ENCODE data around the gene CBY1. TPM values are rescaled to one million over a fixed set of nuclear protein-coding genes. Genes with fewer than 3 reads are reported as not detected.
A peak's percentile ranks its signal among the peaks of the same experiment; 100 is the strongest.

The CBY1 gene
- total and polyA plus RNA-seq, 9 of the 15 experiments (the other 6 are each of a cell fraction or from before 2014, with no cell fraction given) = 5.7 to 19.7 (median 10.8) TPM

DNA sequence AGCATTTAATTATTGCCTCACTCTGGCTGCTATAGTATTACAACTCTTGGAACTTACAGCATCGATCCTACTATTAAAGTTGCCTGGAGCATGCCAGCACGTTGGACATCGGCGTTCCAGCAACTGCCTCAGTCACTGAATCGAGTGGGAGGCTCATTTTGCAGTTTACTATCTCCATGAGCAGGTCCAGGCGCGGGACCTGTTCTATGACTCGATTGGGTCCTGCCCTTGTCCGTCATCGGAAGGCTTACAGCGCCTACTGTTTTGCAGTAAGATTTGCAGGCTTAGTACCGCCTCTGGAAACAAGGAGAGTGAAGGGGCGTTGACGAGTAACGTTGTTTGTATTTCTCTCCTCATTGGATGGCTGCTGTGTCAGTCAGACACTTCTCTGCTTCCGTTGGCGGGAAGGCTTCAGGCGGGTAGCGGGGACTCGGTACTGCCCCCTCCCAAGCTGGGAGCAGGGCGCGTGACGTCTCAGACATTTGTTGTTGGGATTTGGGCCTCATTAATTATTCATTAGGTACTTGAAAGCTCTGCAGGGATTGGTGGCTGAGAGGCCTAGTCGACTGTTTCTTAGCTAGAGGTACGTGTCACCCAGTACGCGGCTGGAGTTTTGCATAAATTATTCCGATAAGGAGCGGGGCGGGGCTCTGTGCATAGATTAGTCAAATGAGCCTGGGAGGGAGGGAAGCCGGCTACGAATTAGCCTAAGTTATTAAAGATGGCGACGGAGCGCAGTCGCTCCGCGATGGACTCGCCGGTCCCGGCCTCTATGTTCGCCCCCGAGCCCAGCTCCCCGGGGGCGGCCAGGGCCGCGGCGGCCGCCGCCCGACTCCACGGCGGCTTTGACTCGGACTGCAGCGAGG lies 49.0 kb downstream of the CBY1 start, which contains the start of gene GTPBP1 (continued):
- TF ChIP-seq MTF1 (CRISPR knock-in tag; IDR thresholded peaks at IDR 0.05; ENCODE audit: borderline replicate concordance) = no peak
- TF ChIP-seq, protein P1, sequence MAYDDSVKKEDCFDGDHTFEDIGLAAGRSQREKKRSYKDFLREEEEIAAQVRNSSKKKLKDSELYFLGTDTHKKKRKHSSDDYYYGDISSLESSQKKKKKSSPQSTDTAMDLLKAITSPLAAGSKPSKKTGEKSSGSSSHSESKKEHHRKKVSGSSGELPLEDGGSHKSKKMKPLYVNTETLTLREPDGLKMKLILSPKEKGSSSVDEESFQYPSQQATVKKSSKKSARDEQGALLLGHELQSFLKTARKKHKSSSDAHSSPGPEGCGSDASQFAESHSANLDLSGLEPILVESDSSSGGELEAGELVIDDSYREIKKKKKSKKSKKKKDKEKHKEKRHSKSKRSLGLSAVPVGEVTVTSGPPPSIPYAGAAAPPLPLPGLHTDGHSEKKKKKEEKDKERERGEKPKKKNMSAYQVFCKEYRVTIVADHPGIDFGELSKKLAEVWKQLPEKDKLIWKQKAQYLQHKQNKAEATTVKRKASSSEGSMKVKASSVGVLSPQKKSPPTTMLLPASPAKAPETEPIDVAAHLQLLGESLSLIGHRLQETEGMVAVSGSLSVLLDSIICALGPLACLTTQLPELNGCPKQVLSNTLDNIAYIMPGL (CRISPR knock-in tag; IDR thresholded peaks at IDR 0.05) = no peak
- 0 out of 4 replicates have a peak, but pooled peaks of 1 of the 2 experiments have one; percentile 23 for TF ChIP-seq RCOR1 (IDR thresholded peaks at IDR 0.05; ENCODE audit: borderline replicate concordance in 1 of 2, low read depth in 2 of 2, low read length in 2 of 2)
- no peak for TF ChIP-seq ZKSCAN3 (CRISPR knock-in tag; IDR thresholded peaks at IDR 0.05)
- TF ChIP-seq ZNF165 (CRISPR knock-in tag; IDR thresholded peaks at IDR 0.05; ENCODE audit: borderline replicate concordance) = no peak
- TF ChIP-seq ZFPM2 (CRISPR knock-in tag; IDR thresholded peaks at IDR 0.05) = no peak
- no peak for TF ChIP-seq SNIP1 (IDR thresholded peaks at IDR 0.05; ENCODE audit: low read depth)
- 0 out of 2 replicates have a peak, but pooled peaks have one; percentile 69 for TF ChIP-seq FOXK1 (CRISPR knock-in tag; IDR thresholded peaks at IDR 0.05; ENCODE audit: borderline replicate concordance)
- no peak for TF ChIP-seq ESRRA (IDR thresholded peaks at IDR 0.05; ENCODE audit: borderline replicate concordance, low read depth)
- no peak for TF ChIP-seq BRD4 (IDR thresholded peaks at IDR 0.05)
- TF ChIP-seq SNRNP70 (optimal IDR thresholded peaks at IDR 0.05; ENCODE audit: low read depth, low read length) = no peak
- no peak for TF ChIP-seq XRCC3 (IDR thresholded peaks at IDR 0.05)
- TF ChIP-seq HDAC6 (IDR thresholded peaks at IDR 0.05; ENCODE audit: low read depth, low read length) = no peak
- TF ChIP-seq, protein P2, sequence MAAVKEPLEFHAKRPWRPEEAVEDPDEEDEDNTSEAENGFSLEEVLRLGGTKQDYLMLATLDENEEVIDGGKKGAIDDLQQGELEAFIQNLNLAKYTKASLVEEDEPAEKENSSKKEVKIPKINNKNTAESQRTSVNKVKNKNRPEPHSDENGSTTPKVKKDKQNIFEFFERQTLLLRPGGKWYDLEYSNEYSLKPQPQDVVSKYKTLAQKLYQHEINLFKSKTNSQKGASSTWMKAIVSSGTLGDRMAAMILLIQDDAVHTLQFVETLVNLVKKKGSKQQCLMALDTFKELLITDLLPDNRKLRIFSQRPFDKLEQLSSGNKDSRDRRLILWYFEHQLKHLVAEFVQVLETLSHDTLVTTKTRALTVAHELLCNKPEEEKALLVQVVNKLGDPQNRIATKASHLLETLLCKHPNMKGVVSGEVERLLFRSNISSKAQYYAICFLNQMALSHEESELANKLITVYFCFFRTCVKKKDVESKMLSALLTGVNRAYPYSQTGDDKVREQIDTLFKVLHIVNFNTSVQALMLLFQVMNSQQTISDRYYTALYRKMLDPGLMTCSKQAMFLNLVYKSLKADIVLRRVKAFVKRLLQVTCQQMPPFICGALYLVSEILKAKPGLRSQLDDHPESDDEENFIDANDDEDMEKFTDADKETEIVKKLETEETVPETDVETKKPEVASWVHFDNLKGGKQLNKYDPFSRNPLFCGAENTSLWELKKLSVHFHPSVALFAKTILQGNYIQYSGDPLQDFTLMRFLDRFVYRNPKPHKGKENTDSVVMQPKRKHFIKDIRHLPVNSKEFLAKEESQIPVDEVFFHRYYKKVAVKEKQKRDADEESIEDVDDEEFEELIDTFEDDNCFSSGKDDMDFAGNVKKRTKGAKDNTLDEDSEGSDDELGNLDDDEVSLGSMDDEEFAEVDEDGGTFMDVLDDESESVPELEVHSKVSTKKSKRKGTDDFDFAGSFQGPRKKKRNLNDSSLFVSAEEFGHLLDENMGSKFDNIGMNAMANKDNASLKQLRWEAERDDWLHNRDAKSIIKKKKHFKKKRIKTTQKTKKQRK (IDR thresholded peaks at IDR 0.05; ENCODE audit: borderline replicate concordance, low read depth, low read length) = peak; percentile 67
- no peak for TF ChIP-seq ZNF408 (CRISPR knock-in tag; IDR thresholded peaks at IDR 0.05; ENCODE audit: low read depth)
- TF ChIP-seq ILF3 (IDR thresholded peaks at IDR 0.05; ENCODE audit: borderline replicate concordance) = no peak
- TF ChIP-seq THRAP3 (IDR thresholded peaks at IDR 0.05; ENCODE audit: borderline replicate concordance) = no peak
- TF ChIP-seq SREBF1 (IDR thresholded peaks at IDR 0.05; ENCODE audit: borderline replicate concordance, low read depth, low read length) = no peak
- TF ChIP-seq, protein P3, sequence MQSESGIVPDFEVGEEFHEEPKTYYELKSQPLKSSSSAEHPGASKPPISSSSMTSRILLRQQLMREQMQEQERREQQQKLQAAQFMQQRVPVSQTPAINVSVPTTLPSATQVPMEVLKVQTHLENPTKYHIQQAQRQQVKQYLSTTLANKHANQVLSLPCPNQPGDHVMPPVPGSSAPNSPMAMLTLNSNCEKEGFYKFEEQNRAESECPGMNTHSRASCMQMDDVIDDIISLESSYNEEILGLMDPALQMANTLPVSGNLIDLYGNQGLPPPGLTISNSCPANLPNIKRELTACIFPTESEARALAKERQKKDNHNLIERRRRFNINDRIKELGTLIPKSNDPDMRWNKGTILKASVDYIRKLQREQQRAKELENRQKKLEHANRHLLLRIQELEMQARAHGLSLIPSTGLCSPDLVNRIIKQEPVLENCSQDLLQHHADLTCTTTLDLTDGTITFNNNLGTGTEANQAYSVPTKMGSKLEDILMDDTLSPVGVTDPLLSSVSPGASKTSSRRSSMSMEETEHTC (IDR thresholded peaks at IDR 0.05) = peak; percentile 42; the same call in 1 of the 2 replicates
- 0 out of 2 replicates have a peak, but pooled peaks have one; percentile 12 for TF ChIP-seq GTF2A2 (tag; IDR thresholded peaks at IDR 0.05)
- TF ChIP-seq CBX1 (IDR thresholded peaks at IDR 0.05; ENCODE audit: low read depth) = no peak
- TF ChIP-seq EWSR1 (IDR thresholded peaks at IDR 0.05; ENCODE audit: borderline replicate concordance, low read depth, partially characterized antibody) = no peak
